Panc1 (cell line): ENCODE measurements around the gene HRH3. TPM values are rescaled to one million over a fixed set of nuclear protein-coding genes. Genes with fewer than 3 reads are reported as not detected.

Experiments
- ATAC-seq: fragments of 200-7000 bp; cut with Tn5 transposase; 2 replicates; pipeline ENCODE4 v1.9.1; 2020; ENCODE audit warnings: mild to moderate bottlenecking, moderate library complexity
- BruUV-seq: library from RNA; stranded (reverse); fragments of 400-500 nt; replicated peaks from 2 replicates; lab custom pipeline; 2021; lab: Mats Ljungman, UMichigan
- CTCF ChIA-PET: fragments of 300-600 bp; sonication (Branson Sonifier 250); formaldehyde crosslinking; loops from one replicate; lab custom pipeline; 2022; ENCODE audit warnings: antibody characterized with exemption; lab: Charles Lee
- POLR2A ChIA-PET: fragments of 300-600 bp; sonication (Branson Sonifier 250); formaldehyde crosslinking; loops from one replicate; lab custom pipeline; 2022; ENCODE audit warnings: antibody characterized with exemption; lab: Charles Lee
- DNase-seq: peaks from one replicate; pipeline ENCODE4 v3.0.0-alpha.2; 2010; ENCODE audit warnings: low read depth, low spot score
- H3K27ac ChIP-seq: 2 replicates; pipeline ENCODE4 v1.5.1; 2011; ENCODE audit warnings: mild to moderate bottlenecking, low read length, inconsistent platforms
- H3K27me3 ChIP-seq: fragments of 200-500 bp; sonication (Bioruptor generic); 2 replicates; pipeline ENCODE4 v1.6.0; 2014; ENCODE audit warnings: low read length, inconsistent platforms; ENCODE audit not compliant: control insufficient read depth, insufficient read depth
- H3K36me3 ChIP-seq: fragments of 200-500 bp; sonication (Bioruptor generic); 2 replicates; pipeline ENCODE4 v1.5.1; 2014; ENCODE audit warnings: inconsistent platforms, mild to moderate bottlenecking, low read length, moderate library complexity; ENCODE audit not compliant: control insufficient read depth, insufficient read depth
- H3K4me1 ChIP-seq: 2 replicates; pipeline ENCODE4 v1.5.1; 2011; ENCODE audit warnings: inconsistent platforms, mild to moderate bottlenecking, low read length, moderate library complexity; ENCODE audit not compliant: control insufficient read depth, insufficient read depth
- H3K4me3 ChIP-seq, 2 experiments: 2 replicates each; pipeline ENCODE4 v1.5.1; 2011 to 2012; ENCODE audit warnings: low read depth in 2 of 2, low read length in 2 of 2, mild to moderate bottlenecking in 2 of 2, inconsistent platforms in 1 of 2, moderate library complexity in 1 of 2
- H3K9me3 ChIP-seq: fragments of 200-500 bp; sonication (Bioruptor generic); 2 replicates; pipeline ENCODE4 v1.5.1; 2014; ENCODE audit warnings: low read depth, mild to moderate bottlenecking, inconsistent platforms, low read length, moderate library complexity; ENCODE audit not compliant: control insufficient read depth, insufficient read depth
- CTCF ChIP-seq: fragments of 450-650 bp; IDR thresholded peaks from 2 replicates; pipeline ENCODE4 v1.5.1; 2017; ENCODE audit warnings: mild to moderate bottlenecking
- POLR2AphosphoS5 ChIP-seq: IDR thresholded peaks from 2 replicates; pipeline ENCODE4 v1.6.1; 2012; ENCODE audit warnings: mild to moderate bottlenecking, low read depth, low read length, moderate library complexity
- REST ChIP-seq, 2 experiments: IDR thresholded peaks; 2 replicates each; pipeline ENCODE4 v1.6.1; 2011 to 2012; ENCODE audit warnings: low read depth in 2 of 2, control low read depth in 1 of 2, low read length in 1 of 2, mild to moderate bottlenecking in 1 of 2, moderate library complexity in 1 of 2; ENCODE audit not compliant: insufficient read depth in 1 of 2
- SIN3A ChIP-seq: IDR thresholded peaks from 2 replicates; pipeline ENCODE4 v1.6.1; 2012; ENCODE audit warnings: low read depth, mild to moderate bottlenecking, low read length, moderate library complexity, borderline replicate concordance; ENCODE audit not compliant: insufficient read depth
- TCF7L2 ChIP-seq: IDR thresholded peaks from 2 replicates; pipeline ENCODE4 v1.6.1; 2011; ENCODE audit warnings: mild to moderate bottlenecking, low read depth, low read length, inconsistent platforms
- in situ Hi-C: cut with HindIII; loops from 2 replicates; pipeline ENCODE4 v1.10.0; 2016; ENCODE audit warnings: low sequenced_read_pairs, low pct_unique_long_range_greater_than_20kb
- intact Hi-C: fragments of 100-400 bp; cut with micrococcal nuclease; formaldehyde crosslinking; loops from one replicate; pipeline ENCODE4 v1.10.0; 2022; ENCODE audit not compliant: unreplicated experiment
- total RNA-seq: library from RNA; stranded (reverse); gene quantifications from one replicate; pipeline ENCODE4 v1.2.1, GENCODE V29; 2021; ENCODE audit not compliant: unreplicated experiment

The HRH3 gene
- total RNA-seq, 1 experiment from 2014 or later, result 0.10 TPM

- no peaks in the 10 kb centered on the region for H3K4me1 ChIP-seq
- no peaks in the 10 kb centered on the region for H3K27me3 ChIP-seq
- ATAC-seq, result no peak
- no peak for DNase-seq
- H3K9me3 ChIP-seq, result peaks cover 4% of the 10 kb centered on the region; the same call in 1 of the 2 replicates
- in situ Hi-C loops, result no loop called here
- intact Hi-C loops, result no loop called here
- BruUV-seq, result no TSS peak
- TF ChIP-seq SIN3A, result no peak
- TF ChIP-seq REST (IDR thresholded peaks at IDR 0.05; ENCODE audit: insufficient read depth in 1 of 2, low read depth in 2 of 2, low read length in 1 of 2), result no peak
- no peak for TF ChIP-seq TCF7L2
- TF ChIP-seq POLR2AphosphoS5, result no peak
- TF ChIP-seq CTCF, result no peak
- no peak overlapping the region for H3K4me3 ChIP-seq
- no peaks in the 10 kb centered on the region for H3K36me3 ChIP-seq
- H3K27ac ChIP-seq, result no peak overlapping the region
- ChIA-PET POLR2A (no interaction called here), CTCF (no interaction called here)
Observed at GRCh38 chr20:62266851-62267250, 46.8 kb upstream of the HRH3 start.

- no peak for ATAC-seq
- BruUV-seq, result no TSS peak
- in situ Hi-C loops, result no loop called here
- Histone ChIP-seq H3K9me3 (peaks cover 4% of the 10 kb centered on the region; the same call in 1 of the 2 replicates), H3K4me1 (no peaks in the 10 kb centered on the region), H3K36me3 (no peaks in the 10 kb centered on the region), H3K27ac (no peak overlapping the region), H3K4me3 (no peak overlapping the region), H3K27me3 (no peaks in the 10 kb centered on the region)
- intact Hi-C loops, result no loop called here
- no peak for TF ChIP-seq TCF7L2
- TF ChIP-seq SIN3A, result no peak
- TF ChIP-seq REST (IDR thresholded peaks at IDR 0.05; ENCODE audit: insufficient read depth in 1 of 2, low read depth in 2 of 2, low read length in 1 of 2), result no peak
- TF ChIP-seq POLR2AphosphoS5, result no peak
- no peak for TF ChIP-seq CTCF
- DNase-seq, result no peak
- POLR2A ChIA-PET, result no interaction called here
- CTCF ChIA-PET, result interaction anchor here (0.6 kb wide), 1 partner anchor 967 kb away, joined by 3 read pairs; no protein-coding TSS in a partner anchor
Observed at GRCh38 chr20:62266340-62266739, 46.3 kb upstream of the HRH3 start.
